H9 (cell line): Measurements from ENCODE around the gene ALDH1A3. TPM values are rescaled to one million over a fixed set of nuclear protein-coding genes. Genes with fewer than 3 reads are reported as not detected.

Experiments used
- DNase-seq: peaks from one replicate; pipeline ENCODE4 v3.0.0-alpha.2; 2017
- H2AFZ ChIP-seq: one replicate; pipeline ENCODE4 v1.6.1; 2013; ENCODE audit warnings: mild to moderate bottlenecking, low read length, control low read depth, moderate library complexity
- H2AK5ac ChIP-seq: 2 replicates; pipeline ENCODE4 v1.6.1; 2013; ENCODE audit warnings: low read length, control low read depth, mixed read lengths; ENCODE audit not compliant: insufficient read length
- H2BK120ac ChIP-seq: one replicate; pipeline ENCODE4 v1.6.1; 2013; ENCODE audit warnings: low read depth, mild to moderate bottlenecking, low read length, control low read depth, inconsistent platforms; ENCODE audit not compliant: poor library complexity, severe bottlenecking
- H2BK12ac ChIP-seq: 2 replicates; pipeline ENCODE4 v1.6.1; 2013; ENCODE audit warnings: low read length, control low read depth, mixed read lengths, low read depth; ENCODE audit not compliant: insufficient read length
- H2BK15ac ChIP-seq: 2 replicates; pipeline ENCODE4 v1.6.1; 2013; ENCODE audit warnings: low read depth, low read length, control low read depth
- H2BK20ac ChIP-seq: one replicate; pipeline ENCODE4 v1.6.1; 2013; ENCODE audit warnings: low read depth, mild to moderate bottlenecking, low read length, control low read depth, inconsistent platforms; ENCODE audit not compliant: poor library complexity, severe bottlenecking
- H2BK5ac ChIP-seq: 2 replicates; pipeline ENCODE4 v1.6.1; 2013; ENCODE audit warnings: low read length, control low read depth, mixed read lengths; ENCODE audit not compliant: insufficient read length
- H3K14ac ChIP-seq: 2 replicates; pipeline ENCODE4 v1.6.1; 2013; ENCODE audit warnings: low read length, control low read depth; ENCODE audit not compliant: insufficient read depth
- H3K18ac ChIP-seq: 2 replicates; pipeline ENCODE4 v1.6.1; 2013; ENCODE audit warnings: low read depth, mild to moderate bottlenecking, mixed read lengths, low read length, control low read depth; ENCODE audit not compliant: insufficient read length
- H3K23ac ChIP-seq: 2 replicates; pipeline ENCODE4 v1.6.1; 2013; ENCODE audit warnings: low read length, control low read depth, mixed read lengths, low read depth; ENCODE audit not compliant: insufficient read length
- H3K23me2 ChIP-seq: 2 replicates; pipeline ENCODE4 v1.6.1; 2013; ENCODE audit warnings: low read depth, mild to moderate bottlenecking, mixed read lengths, low read length, control low read depth; ENCODE audit not compliant: insufficient read length, poor library complexity, severe bottlenecking
- H3K27ac ChIP-seq: 2 replicates; pipeline ENCODE4 v1.5.1; 2013; ENCODE audit warnings: low read length, control low read depth, mixed read lengths, low read depth; ENCODE audit not compliant: insufficient read length
- H3K27me3 ChIP-seq: 2 replicates; pipeline ENCODE4 v1.6.1; 2013; ENCODE audit warnings: low read length, control low read depth, inconsistent platforms; ENCODE audit not compliant: insufficient read depth
- H3K4ac ChIP-seq: 2 replicates; pipeline ENCODE4 v1.6.1; 2013; ENCODE audit warnings: low read depth, mild to moderate bottlenecking, control low read depth, inconsistent platforms, low read length, moderate library complexity
- H3K4me1 ChIP-seq: 2 replicates; pipeline ENCODE4 v1.6.1; 2013; ENCODE audit warnings: low read length, control low read depth, inconsistent platforms; ENCODE audit not compliant: insufficient read depth
- H3K4me2 ChIP-seq: 2 replicates; pipeline ENCODE4 v1.6.1; 2013; ENCODE audit warnings: low read length, control low read depth, mixed read lengths; ENCODE audit not compliant: insufficient read length, insufficient read depth
- H3K56ac ChIP-seq: 2 replicates; pipeline ENCODE4 v1.6.1; 2013; ENCODE audit warnings: low read depth, mild to moderate bottlenecking, mixed read lengths, low read length, control low read depth; ENCODE audit not compliant: insufficient read length
- H3K79me1 ChIP-seq: 2 replicates; pipeline ENCODE4 v1.6.1; 2013; ENCODE audit warnings: low read depth, mild to moderate bottlenecking, moderate library complexity, low read length, control low read depth, inconsistent platforms; ENCODE audit not compliant: insufficient read depth, poor library complexity, severe bottlenecking
- H3K79me2 ChIP-seq: 2 replicates; pipeline ENCODE4 v1.6.1; 2013; ENCODE audit warnings: low read length, control low read depth, inconsistent platforms; ENCODE audit not compliant: insufficient read depth
- H3K9ac ChIP-seq: 2 replicates; pipeline ENCODE4 v1.6.1; 2013; ENCODE audit warnings: low read length, control low read depth, mixed read lengths; ENCODE audit not compliant: insufficient read length; ENCODE audit errors: extremely low read depth
- H3K9me3 ChIP-seq: one replicate; pipeline ENCODE4 v1.6.1; 2013; ENCODE audit warnings: low read depth, low read length, inconsistent platforms; ENCODE audit not compliant: control insufficient read depth
- H3T11ph ChIP-seq: one replicate; pipeline ENCODE4 v1.6.1; 2013; ENCODE audit warnings: mild to moderate bottlenecking, low read length, control low read depth, inconsistent platforms
- H4K20me1 ChIP-seq: one replicate; pipeline ENCODE4 v1.6.1; 2013; ENCODE audit not compliant: control insufficient read depth, insufficient read length, insufficient read depth
- H4K5ac ChIP-seq: 2 replicates; pipeline ENCODE4 v1.6.1; 2013; ENCODE audit warnings: low read depth, mild to moderate bottlenecking, mixed read lengths, low read length, control low read depth; ENCODE audit not compliant: insufficient read length
- H4K8ac ChIP-seq: replicated peaks from 2 replicates; pipeline ENCODE4 v1.6.1; 2013; ENCODE audit warnings: low read length, control low read depth, mixed read lengths, low read depth; ENCODE audit not compliant: insufficient read length
- H4K91ac ChIP-seq: 2 replicates; pipeline ENCODE4 v1.6.1; 2013; ENCODE audit warnings: low read depth, mild to moderate bottlenecking, moderate library complexity, mixed read lengths, low read length, control low read depth; ENCODE audit not compliant: insufficient read length
- H3K27ac Mint-ChIP-seq, 3 experiments: 2 replicates in 2 of 3; 3 replicates in 1 of 3; pipeline ENCODE4 v1.8.0; 2020 to 2021; ENCODE audit warnings: mixed read lengths in 3 of 3, mild to moderate bottlenecking in 1 of 3, moderate library complexity in 1 of 3
- H3K27me3 Mint-ChIP-seq: 2 replicates; pipeline ENCODE4 v1.8.0; 2021; ENCODE audit warnings: low read depth, mild to moderate bottlenecking, moderate library complexity, mixed read lengths
- H3K36me3 Mint-ChIP-seq, 3 experiments: 2 replicates in 2 of 3; 3 replicates in 1 of 3; pipeline ENCODE4 v1.8.0; 2020 to 2021; ENCODE audit warnings: low read depth in 3 of 3, mixed read lengths in 3 of 3; ENCODE audit not compliant: insufficient read depth in 1 of 3
- H3K4me1 Mint-ChIP-seq, 2 experiments: 2 replicates each; pipeline ENCODE4 v1.8.0; 2020; ENCODE audit warnings: mixed read lengths in 2 of 2
- H3K4me3 Mint-ChIP-seq, 2 experiments: 2 replicates in 1 of 2; 3 replicates in 1 of 2; pipeline ENCODE4 v1.8.0; 2020 to 2021; ENCODE audit warnings: mild to moderate bottlenecking in 2 of 2, mixed read lengths in 2 of 2, moderate library complexity in 1 of 2
- H3K9me3 Mint-ChIP-seq, 2 experiments: 2 replicates in 1 of 2; 3 replicates in 1 of 2; pipeline ENCODE4 v1.8.0; 2020; ENCODE audit warnings: mild to moderate bottlenecking in 2 of 2, mixed read lengths in 2 of 2, moderate library complexity in 1 of 2
- WGBS: extraction: QIAGEN DNeasy Blood & Tissue Kit; methylation state at CpG from one replicate; pipeline ENCODE4 v1.1.7; 2013; ENCODE audit warnings: missing lambda C conversion rate, low lambda C conversion rate, mixed read lengths; ENCODE audit not compliant: insufficient read length; ENCODE audit errors: extremely low coverage; 5-methylcytosine and 5-hydroxymethylcytosine counted together
- total RNA-seq: library from RNA; stranded (reverse); gene quantifications from 2 replicates; pipeline ENCODE4 v1.2.1, GENCODE V29; 2021
- TF ChIP-seq, protein P1 (sequence below): fragments of 200-600 bp; sonication (generic); conservative IDR thresholded peaks from 3 replicates; pipeline ENCODE4 v1.8.0; 2021; ENCODE audit warnings: antibody characterized with exemption, mild to moderate bottlenecking

ALDH1A3 gene
- total RNA-seq, 1 experiment from 2014 or later, result 9.2 TPM

DNA sequence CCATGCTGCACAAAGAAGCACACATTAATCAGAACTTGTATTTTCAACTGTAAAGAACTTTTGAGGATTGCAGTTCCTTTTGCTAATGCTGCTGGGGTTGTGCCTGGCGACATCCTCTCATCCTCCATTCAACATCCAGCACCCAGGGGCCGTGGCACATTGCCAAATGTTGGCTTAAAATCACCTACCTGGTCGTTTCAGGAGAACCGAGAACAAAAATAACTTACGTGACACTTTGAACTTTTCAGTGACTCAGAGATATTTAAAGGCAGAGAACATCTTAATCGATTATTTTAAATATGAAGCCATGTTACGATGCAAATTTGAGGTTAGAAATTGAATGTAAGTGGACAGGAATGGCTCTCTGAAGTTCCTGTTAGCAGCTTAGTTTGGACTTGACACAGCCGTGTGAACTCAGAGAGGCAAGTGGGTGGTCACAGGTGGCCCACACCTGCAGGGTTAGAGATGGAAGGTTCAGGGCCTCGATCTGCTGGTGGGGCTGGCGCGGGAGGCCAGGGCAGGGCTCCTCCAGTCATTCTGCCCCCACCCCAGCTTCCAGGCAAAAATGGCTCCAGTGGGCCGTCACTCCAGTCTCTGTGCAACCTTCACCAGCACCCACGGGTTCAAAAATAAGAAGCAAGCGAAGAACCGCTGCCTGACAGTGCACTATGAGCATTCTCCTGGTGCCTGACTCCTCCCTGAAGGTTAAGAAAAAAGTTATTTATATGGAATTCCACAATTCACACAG lies 51.7 kb downstream of the ALDH1A3 start:
- H3K4me1 ChIP-seq, result no peaks in the 10 kb centered on the region; the same call in 1 of the 2 replicates
- no peak overlapping the region for H2BK5ac ChIP-seq
- H3K27ac Mint-ChIP-seq, result no peak overlapping the region
- H2BK12ac ChIP-seq, result no peak overlapping the region
- no peak overlapping the region for H3K9ac ChIP-seq
- H2AK5ac ChIP-seq, result no peak overlapping the region
- H3T11ph ChIP-seq, result no peak overlapping the region
- no peak overlapping the region for H3K27ac ChIP-seq
- H3K27me3 ChIP-seq, result no peaks in the 10 kb centered on the region
- H4K5ac ChIP-seq, result no peak overlapping the region
- H3K4me2 ChIP-seq, result no peak overlapping the region
- no peak overlapping the region for H2BK120ac ChIP-seq
- H2AFZ ChIP-seq, result no peak overlapping the region
- WGBS, result no CpG with 5 or more reads among the region's 15 CpGs
- H3K23me2 ChIP-seq, result no peaks in the 10 kb centered on the region
- no peak overlapping the region for H3K4ac ChIP-seq
- H3K18ac ChIP-seq, result no peak overlapping the region
- H2BK15ac ChIP-seq, result no peak overlapping the region
- H3K79me1 ChIP-seq, result no peaks in the 10 kb centered on the region
- H4K91ac ChIP-seq, result no peak overlapping the region
- H3K9me3 ChIP-seq, result no peaks in the 10 kb centered on the region
- no peak overlapping the region for H3K4me3 Mint-ChIP-seq
- TF ChIP-seq, protein P1, sequence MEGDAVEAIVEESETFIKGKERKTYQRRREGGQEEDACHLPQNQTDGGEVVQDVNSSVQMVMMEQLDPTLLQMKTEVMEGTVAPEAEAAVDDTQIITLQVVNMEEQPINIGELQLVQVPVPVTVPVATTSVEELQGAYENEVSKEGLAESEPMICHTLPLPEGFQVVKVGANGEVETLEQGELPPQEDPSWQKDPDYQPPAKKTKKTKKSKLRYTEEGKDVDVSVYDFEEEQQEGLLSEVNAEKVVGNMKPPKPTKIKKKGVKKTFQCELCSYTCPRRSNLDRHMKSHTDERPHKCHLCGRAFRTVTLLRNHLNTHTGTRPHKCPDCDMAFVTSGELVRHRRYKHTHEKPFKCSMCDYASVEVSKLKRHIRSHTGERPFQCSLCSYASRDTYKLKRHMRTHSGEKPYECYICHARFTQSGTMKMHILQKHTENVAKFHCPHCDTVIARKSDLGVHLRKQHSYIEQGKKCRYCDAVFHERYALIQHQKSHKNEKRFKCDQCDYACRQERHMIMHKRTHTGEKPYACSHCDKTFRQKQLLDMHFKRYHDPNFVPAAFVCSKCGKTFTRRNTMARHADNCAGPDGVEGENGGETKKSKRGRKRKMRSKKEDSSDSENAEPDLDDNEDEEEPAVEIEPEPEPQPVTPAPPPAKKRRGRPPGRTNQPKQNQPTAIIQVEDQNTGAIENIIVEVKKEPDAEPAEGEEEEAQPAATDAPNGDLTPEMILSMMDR, result no peak
- no peak for DNase-seq
- no peaks in the 10 kb centered on the region for H3K36me3 Mint-ChIP-seq
- H4K8ac ChIP-seq, result no peak overlapping the region
- peaks cover 26% of the 10 kb centered on the region for H3K27me3 Mint-ChIP-seq
- H3K56ac ChIP-seq, result no peak overlapping the region
- H4K20me1 ChIP-seq, result no peaks in the 10 kb centered on the region
- peaks cover 30 to 41% of the 10 kb centered on the region in 2 experiments for H3K4me1 Mint-ChIP-seq
- no peaks in the 10 kb centered on the region for H3K9me3 Mint-ChIP-seq
- H3K14ac ChIP-seq, result no peak overlapping the region
- H3K79me2 ChIP-seq, result no peaks in the 10 kb centered on the region
- H2BK20ac ChIP-seq, result no peak overlapping the region
- no peak overlapping the region for H3K23ac ChIP-seq
